ENCODE measurements around the gene AGER. TPM values are rescaled to one million over a fixed set of nuclear protein-coding genes. Genes with fewer than 3 reads are reported as not detected.

The AGER gene
- total and polyA plus RNA-seq, 2 donors (not counting 1 experiment from before 2014, with no cell fraction given) = 29.9 to 38.8 TPM

DNA sequence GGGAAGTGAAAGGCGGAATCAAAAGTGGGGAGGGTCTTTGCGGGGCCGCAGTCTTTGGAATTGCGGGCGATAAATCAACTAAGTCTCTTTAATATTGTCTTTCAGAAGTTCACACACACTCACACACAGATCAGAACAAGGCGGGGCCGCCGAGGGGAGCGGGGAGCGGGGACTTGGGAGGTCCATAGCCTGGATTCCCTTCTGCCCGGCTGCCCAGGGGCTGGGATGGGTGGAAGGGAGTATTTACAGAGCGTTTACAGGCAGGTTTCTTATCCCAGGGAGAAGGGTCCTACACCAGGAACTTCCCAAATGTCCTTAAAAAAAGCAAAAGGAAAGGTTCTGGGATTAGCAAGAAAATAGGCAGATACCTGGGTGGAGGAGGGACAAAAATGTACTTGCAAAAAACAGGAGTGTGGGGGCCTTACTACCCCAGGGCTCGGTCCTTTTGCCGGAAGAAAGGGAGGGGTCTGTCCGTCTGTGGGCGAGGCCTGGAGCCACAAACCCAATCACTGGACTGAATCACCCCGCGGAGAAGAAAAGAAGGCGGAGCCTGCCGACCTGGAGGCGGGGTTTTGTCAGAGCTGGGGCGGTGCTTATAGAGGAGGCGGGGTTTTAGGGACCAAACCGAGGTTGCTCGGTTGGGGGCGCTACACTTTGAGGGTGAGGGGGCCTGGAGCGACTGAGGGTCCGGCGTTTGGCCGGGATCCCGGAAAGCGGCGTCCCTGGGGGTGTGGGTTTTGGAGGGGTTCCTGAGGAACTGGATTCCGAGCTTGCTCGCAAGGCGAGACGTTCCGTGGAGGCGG, 35.6 kb downstream of the AGER start:
- Histone ChIP-seq H3K4me2 (replicated peaks; ENCODE audit: low read depth, low read length, poor library complexity, severe bottlenecking) (peak overlapping the region; percentile 61), H3K36me3 (replicated peaks in 1 of 2; ENCODE audit: control extremely low read depth in 1 of 2, control insufficient read depth in 1 of 2, extremely low read depth in 1 of 2, insufficient read depth in 2 of 2, low read length in 1 of 2) (no peaks in the 10 kb centered on the region), H3K9ac (ENCODE audit: low read length) (peak overlapping the region; percentile 43), H3K27me3 (replicated peaks in 1 of 4; ENCODE audit: control extremely low read depth in 1 of 4, control insufficient read depth in 3 of 4, insufficient read depth in 4 of 4, low read length in 3 of 4) (peaks cover 0 to 54% (median 29%) of the 10 kb centered on the region in 4 experiments), H3K4me3 (ENCODE audit: control extremely low read depth in 1 of 5, extremely low read depth in 1 of 5, insufficient read depth in 1 of 5, low read depth in 2 of 5, low read length in 4 of 5) (peak overlapping the region in 4 of 5 experiments; percentile 21 to 53 (median 38)), H3K79me2 (ENCODE audit: control insufficient read depth, insufficient read depth, low read length) (no peaks in the 10 kb centered on the region), H3K4me1 (ENCODE audit: control insufficient read depth in 2 of 2, insufficient read depth in 2 of 2, low read length in 2 of 2) (peaks cover 21 to 22% of the 10 kb centered on the region in 2 donors), H4K20me1 (ENCODE audit: control insufficient read depth, insufficient read depth, low read length, poor library complexity, severe bottlenecking) (no peaks in the 10 kb centered on the region), H3K27ac (ENCODE audit: low read length in 2 of 2) (no peak overlapping the region), H2AFZ (ENCODE audit: insufficient read depth, low read depth, low read length, poor library complexity, severe bottlenecking) (peak overlapping the region; percentile 54), H3K9me3 (ENCODE audit: control extremely low read depth in 1 of 3, control insufficient read depth in 2 of 3, insufficient read depth in 1 of 3, low read length in 2 of 3) (peaks cover 0 to 16% (median 3%) of the 10 kb centered on the region in 3 donors)
- ChIA-PET CTCF (no interaction called here), POLR2A (no interaction called here)
- Mint-ChIP-seq H3K4me1 (peaks cover 39% of the 10 kb centered on the region), H3K27ac (peak overlapping the region; percentile 15), H3K9me3 (ENCODE audit: insufficient read depth) (no peaks in the 10 kb centered on the region), H3K27me3 (peaks cover 65% of the 10 kb centered on the region), H3K4me3 (peak overlapping the region; percentile 73)
- intact Hi-C loops (cut with micrococcal nuclease) = no loop called here
- DNase-seq (peak; percentile 64), ATAC-seq (ENCODE audit: low read depth) (peak; percentile 73)
- TF ChIP-seq, protein P1, sequence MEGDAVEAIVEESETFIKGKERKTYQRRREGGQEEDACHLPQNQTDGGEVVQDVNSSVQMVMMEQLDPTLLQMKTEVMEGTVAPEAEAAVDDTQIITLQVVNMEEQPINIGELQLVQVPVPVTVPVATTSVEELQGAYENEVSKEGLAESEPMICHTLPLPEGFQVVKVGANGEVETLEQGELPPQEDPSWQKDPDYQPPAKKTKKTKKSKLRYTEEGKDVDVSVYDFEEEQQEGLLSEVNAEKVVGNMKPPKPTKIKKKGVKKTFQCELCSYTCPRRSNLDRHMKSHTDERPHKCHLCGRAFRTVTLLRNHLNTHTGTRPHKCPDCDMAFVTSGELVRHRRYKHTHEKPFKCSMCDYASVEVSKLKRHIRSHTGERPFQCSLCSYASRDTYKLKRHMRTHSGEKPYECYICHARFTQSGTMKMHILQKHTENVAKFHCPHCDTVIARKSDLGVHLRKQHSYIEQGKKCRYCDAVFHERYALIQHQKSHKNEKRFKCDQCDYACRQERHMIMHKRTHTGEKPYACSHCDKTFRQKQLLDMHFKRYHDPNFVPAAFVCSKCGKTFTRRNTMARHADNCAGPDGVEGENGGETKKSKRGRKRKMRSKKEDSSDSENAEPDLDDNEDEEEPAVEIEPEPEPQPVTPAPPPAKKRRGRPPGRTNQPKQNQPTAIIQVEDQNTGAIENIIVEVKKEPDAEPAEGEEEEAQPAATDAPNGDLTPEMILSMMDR (IDR thresholded peaks at IDR 0.05) = peak; percentile 12
- no peak for TF ChIP-seq EZH2 (IDR thresholded peaks at IDR 0.05; ENCODE audit: borderline replicate concordance, insufficient read depth, low read depth, low read length, poor library complexity, severe bottlenecking)
- WGBS (ENCODE audit: insufficient coverage) = 11% methylated on average over 27 of the region's 39 CpGs
